Activated CD8-positive, alpha-beta memory T cell treated with anti-CD3 and anti-CD28 coated beads, Interleukin-2, amount 10 ng/mL, durations not matched to agents 7 days and 5 days (primary cell): ENCODE results near the gene ATP6V1C2. TPM values are rescaled to one million over a fixed set of nuclear protein-coding genes. Genes with fewer than 3 reads are reported as not detected.

Source experiments
- ATAC-seq: fragments of 150-1000 bp; cut with Tn5 transposase; one replicate; pipeline ENCODE4 v1.10.0; 2021; ENCODE audit warnings: moderate library complexity
- CTCF ChIA-PET: fragments of 350-600 bp; sonication (Branson Sonifier 250); formaldehyde crosslinking; loops from one replicate; lab custom pipeline; 2021; ENCODE audit warnings: antibody characterized with exemption; lab: Charles Lee
- DNase-seq: peaks from one replicate; pipeline ENCODE4 v3.0.0-alpha.2; 2020
- H3K27ac Mint-ChIP-seq: one replicate; pipeline ENCODE4 v1.8.0; 2021; ENCODE audit warnings: mild to moderate bottlenecking, mixed read lengths
- H3K27me3 Mint-ChIP-seq: one replicate; pipeline ENCODE4 v1.8.0; 2021; ENCODE audit warnings: mixed read lengths
- H3K36me3 Mint-ChIP-seq: one replicate; pipeline ENCODE4 v1.8.0; 2021; ENCODE audit warnings: mild to moderate bottlenecking, mixed read lengths
- H3K4me1 Mint-ChIP-seq: one replicate; pipeline ENCODE4 v1.8.0; 2021; ENCODE audit warnings: mixed read lengths
- H3K4me3 Mint-ChIP-seq: one replicate; pipeline ENCODE4 v1.8.0; 2021; ENCODE audit warnings: mild to moderate bottlenecking, moderate library complexity, mixed read lengths
- H3K9me3 Mint-ChIP-seq: one replicate; pipeline ENCODE4 v1.8.0; 2022; ENCODE audit warnings: low read depth, mixed read lengths
- total RNA-seq, 2 experiments: library from RNA; stranded (reverse); gene quantifications; one replicate each; pipeline ENCODE4 v1.2.3, GENCODE V29; 2021

ATP6V1C2 gene
- total RNA-seq, 2 experiments from 2014 or later, result not detected

DNA sequence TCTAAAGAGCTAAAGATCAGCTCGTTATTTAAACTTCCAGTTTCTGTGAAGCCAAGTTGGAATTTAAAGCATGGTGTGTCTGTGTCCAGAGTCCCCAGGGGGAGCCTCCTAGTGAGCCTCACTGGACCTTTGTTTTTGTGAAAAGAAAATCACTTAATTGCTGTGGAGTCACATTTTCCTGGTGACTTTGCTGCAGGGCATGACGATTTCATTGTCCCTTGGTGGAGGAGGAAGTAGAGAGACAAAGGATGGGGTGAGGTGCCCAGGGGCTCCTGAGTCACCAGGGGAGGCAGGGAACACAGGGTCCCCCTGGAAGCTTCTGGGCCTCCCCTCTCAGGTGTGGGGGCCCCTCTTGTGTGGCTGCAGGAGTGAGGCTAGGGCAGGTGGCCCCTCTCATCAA, 19.7 kb downstream of the ATP6V1C2 start:
- Mint-ChIP-seq H3K4me1 (peaks cover 6% of the 10 kb centered on the region), H3K36me3 (peaks cover 1% of the 10 kb centered on the region), H3K9me3 (no peaks in the 10 kb centered on the region), H3K27ac (no peak overlapping the region), H3K4me3 (no peak overlapping the region), H3K27me3 (peaks cover 3% of the 10 kb centered on the region)
- ATAC-seq, result no peak
- CTCF ChIA-PET, result no interaction called here
- DNase-seq, result no peak

DNA sequence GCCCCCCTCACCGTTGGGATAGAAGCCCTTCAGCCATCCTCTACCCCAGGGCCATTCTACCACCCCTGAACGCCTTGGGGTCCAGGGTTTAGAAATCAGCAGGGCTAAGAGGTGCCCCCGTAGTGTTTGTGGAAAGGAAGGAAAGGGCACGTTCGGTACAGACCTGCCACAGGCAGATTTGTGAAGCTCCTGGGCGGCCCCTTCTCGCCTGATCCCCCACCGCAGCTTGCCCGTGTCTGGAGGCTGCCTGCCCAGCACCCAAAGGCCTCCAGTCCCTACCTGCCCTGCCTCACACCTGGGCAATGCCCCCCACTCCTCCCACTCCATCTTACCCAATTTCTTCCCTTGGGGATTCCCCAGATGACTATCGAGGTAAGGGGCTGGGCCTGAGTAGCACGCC, 21.2 kb downstream of the ATP6V1C2 start:
- ATAC-seq, result no peak

DNA sequence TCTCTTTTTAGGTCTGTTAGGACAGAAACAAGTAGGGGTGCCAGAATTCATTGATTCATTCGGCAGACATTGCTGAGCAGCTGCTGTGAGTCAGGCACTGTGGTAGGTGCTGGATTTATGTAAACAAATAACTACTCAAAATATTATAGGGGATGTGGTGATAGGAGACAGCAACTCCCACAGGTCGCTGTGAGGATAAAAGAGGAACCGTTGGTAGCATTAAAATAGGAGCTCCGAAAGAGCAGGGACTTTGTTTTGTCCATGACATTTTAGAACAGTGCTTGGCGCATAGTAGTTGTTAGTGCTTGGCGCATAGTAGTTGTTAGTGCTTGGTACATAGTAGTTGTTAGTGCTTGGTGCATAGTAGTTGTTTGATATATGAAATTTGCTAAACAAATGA, 29.2 kb downstream of the ATP6V1C2 start:
- Mint-ChIP-seq H3K9me3 (no peaks in the 10 kb centered on the region), H3K36me3 (no peaks in the 10 kb centered on the region)

More for the DNA sequence above, 21.2 kb downstream of the ATP6V1C2 start:
- no peak overlapping the region for H3K4me3 Mint-ChIP-seq
- no peaks in the 10 kb centered on the region for H3K27me3 Mint-ChIP-seq
- H3K27ac Mint-ChIP-seq, result no peak overlapping the region
- H3K9me3 Mint-ChIP-seq, result no peaks in the 10 kb centered on the region
- H3K4me1 Mint-ChIP-seq, result peaks cover 10% of the 10 kb centered on the region
- H3K36me3 Mint-ChIP-seq, result no peaks in the 10 kb centered on the region
- CTCF ChIA-PET, result no interaction called here
- DNase-seq, result no peak

DNA sequence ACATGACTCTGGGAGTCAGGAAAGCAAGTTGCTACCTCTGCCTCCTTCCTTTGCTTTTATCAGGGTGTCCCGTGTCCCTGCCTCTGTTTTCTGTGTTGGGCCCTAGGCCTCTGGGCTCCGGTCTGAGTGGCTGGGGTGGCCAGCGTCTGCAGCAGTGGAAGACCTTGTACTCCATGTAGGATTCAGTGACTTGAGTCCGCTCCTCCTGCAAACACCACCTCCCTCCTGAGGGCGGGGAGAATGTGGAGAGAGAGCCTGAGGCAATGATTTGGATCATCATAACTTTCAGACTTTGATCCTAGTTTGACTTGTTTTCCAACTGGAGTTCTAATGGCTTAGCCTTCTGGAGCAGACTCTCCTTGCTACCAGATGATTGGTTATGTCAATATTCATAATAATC, 30.8 kb downstream of the ATP6V1C2 start:
- Mint-ChIP-seq H3K27me3 (peaks cover 9% of the 10 kb centered on the region), H3K4me3 (no peak overlapping the region), H3K36me3 (no peaks in the 10 kb centered on the region), H3K4me1 (peaks cover 3% of the 10 kb centered on the region), H3K9me3 (no peaks in the 10 kb centered on the region), H3K27ac (no peak overlapping the region)
- ATAC-seq (no peak), DNase-seq (no peak)
- CTCF ChIA-PET, result no interaction called here

More for the DNA sequence above, 29.2 kb downstream of the ATP6V1C2 start:
- Mint-ChIP-seq H3K4me3 (no peak overlapping the region), H3K27me3 (peaks cover 9% of the 10 kb centered on the region), H3K4me1 (peaks cover 6% of the 10 kb centered on the region), H3K27ac (no peak overlapping the region)
- DNase-seq (no peak), ATAC-seq (no peak)
- CTCF ChIA-PET, result no interaction called here

DNA sequence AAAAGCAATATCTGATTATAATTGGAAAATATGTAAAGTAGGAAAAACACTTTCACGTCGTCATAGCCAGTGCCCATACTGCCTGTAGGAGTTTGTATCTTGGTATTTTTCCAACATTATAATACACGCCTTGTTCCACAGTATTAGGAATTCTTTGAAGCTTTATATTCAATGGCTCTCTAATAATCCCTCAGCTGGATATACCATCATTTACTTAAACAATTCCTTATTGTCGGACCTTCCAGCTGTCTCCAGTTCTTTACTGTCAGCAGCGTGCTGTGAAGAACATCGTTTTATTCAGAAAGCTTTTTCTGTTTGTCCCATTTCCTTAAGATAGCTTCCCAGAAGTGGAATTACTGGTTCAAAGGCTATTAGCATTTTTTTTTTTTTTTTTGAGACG, 31.7 kb downstream of the ATP6V1C2 start:
- H3K4me1 Mint-ChIP-seq, result no peaks in the 10 kb centered on the region

DNA sequence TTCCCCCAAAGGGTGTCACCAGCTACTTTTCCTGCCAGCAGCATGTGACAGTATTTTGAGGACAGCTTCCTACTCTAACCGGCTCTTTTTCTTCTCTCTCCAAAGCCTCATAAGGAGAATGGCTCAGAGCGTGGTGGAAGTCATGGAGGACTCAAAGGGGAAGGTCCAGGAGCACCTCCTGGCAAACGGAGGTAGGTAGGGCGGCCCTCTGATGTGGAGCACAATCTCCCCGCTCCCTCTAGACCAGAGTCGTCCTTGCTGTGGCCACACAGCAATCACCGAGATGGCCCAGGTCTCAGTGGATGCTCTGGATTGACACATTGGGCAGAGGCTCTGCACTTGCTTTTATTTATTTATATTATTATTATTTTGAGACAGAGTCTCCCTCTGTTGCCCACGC, 32.4 kb downstream of the ATP6V1C2 start:
- DNase-seq, result no peak
- Mint-ChIP-seq H3K27me3 (peaks cover 6% of the 10 kb centered on the region), H3K4me3 (no peak overlapping the region), H3K27ac (no peak overlapping the region), H3K9me3 (no peaks in the 10 kb centered on the region), H3K36me3 (no peaks in the 10 kb centered on the region), H3K4me1 (no peaks in the 10 kb centered on the region)
- CTCF ChIA-PET, result interaction anchor here (0.9 kb wide), 1 partner anchor 78 kb away, joined by 3 read pairs; no protein-coding TSS in a partner anchor
- ATAC-seq, result no peak

More for the DNA sequence above, 31.7 kb downstream of the ATP6V1C2 start:
- Mint-ChIP-seq H3K9me3 (no peaks in the 10 kb centered on the region), H3K36me3 (no peaks in the 10 kb centered on the region), H3K4me3 (no peak overlapping the region), H3K27ac (no peak overlapping the region), H3K27me3 (peaks cover 8% of the 10 kb centered on the region)
- CTCF ChIA-PET, result interaction anchor here (0.9 kb wide), 1 partner anchor 79 kb away, joined by 3 read pairs; no protein-coding TSS in a partner anchor
- DNase-seq, result no peak
- ATAC-seq, result no peak

DNA sequence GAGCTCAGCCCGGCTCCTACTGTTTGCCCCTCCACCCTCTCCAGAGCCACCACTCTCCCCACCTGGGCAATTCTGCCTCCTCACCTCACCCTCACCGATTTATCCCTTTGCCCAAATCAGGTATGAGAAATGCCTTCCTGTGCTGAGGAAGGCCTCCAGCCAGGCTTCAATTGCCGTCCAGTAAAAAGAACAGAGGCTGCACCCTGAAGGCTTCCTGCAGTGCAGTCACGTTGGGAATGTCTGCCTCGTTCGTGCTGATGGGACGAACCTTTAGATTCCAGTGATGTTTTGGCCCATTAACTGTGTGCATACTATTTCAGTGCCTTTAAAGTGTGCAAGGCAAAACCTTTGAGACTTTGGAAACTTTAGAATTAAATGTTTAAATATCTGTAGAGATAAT, 34.2 kb downstream of the ATP6V1C2 start:
- H3K27ac Mint-ChIP-seq, result no peak overlapping the region
- no peaks in the 10 kb centered on the region for H3K9me3 Mint-ChIP-seq
- ATAC-seq (no peak), DNase-seq (no peak)
- H3K4me1 Mint-ChIP-seq, result no peaks in the 10 kb centered on the region
- H3K36me3 Mint-ChIP-seq, result no peaks in the 10 kb centered on the region
- H3K4me3 Mint-ChIP-seq, result no peak overlapping the region
- H3K27me3 Mint-ChIP-seq, result peaks cover 6% of the 10 kb centered on the region
- CTCF ChIA-PET, result no interaction called here

DNA sequence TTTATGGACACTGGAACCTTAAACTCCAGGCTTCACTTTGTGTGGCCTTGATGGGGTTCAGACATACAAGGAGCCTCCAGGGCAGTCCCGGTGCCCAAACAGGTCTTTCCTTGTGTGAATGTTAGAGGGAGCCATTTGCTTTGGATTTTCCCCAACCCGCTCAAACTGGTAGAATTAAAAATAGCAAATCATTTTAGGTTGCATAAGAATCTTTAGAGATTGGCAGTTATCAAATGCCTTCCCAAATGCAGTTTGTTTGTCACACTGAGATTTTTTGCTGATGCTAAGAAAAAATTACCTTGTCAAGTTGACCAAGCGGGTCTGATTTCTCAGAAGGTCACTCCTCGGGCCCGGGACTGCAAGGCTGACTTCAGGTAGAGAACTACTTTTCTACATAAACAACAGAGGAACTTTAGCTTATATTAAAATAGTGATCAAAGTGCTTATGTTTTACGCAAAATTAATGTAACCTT, 36.4 kb downstream of the ATP6V1C2 start:
- Mint-ChIP-seq H3K27ac (no peak overlapping the region), H3K9me3 (no peaks in the 10 kb centered on the region), H3K36me3 (no peaks in the 10 kb centered on the region), H3K4me3 (no peak overlapping the region), H3K4me1 (no peaks in the 10 kb centered on the region), H3K27me3 (no peaks in the 10 kb centered on the region)
- DNase-seq (no peak), ATAC-seq (no peak)
- CTCF ChIA-PET, result no interaction called here

DNA sequence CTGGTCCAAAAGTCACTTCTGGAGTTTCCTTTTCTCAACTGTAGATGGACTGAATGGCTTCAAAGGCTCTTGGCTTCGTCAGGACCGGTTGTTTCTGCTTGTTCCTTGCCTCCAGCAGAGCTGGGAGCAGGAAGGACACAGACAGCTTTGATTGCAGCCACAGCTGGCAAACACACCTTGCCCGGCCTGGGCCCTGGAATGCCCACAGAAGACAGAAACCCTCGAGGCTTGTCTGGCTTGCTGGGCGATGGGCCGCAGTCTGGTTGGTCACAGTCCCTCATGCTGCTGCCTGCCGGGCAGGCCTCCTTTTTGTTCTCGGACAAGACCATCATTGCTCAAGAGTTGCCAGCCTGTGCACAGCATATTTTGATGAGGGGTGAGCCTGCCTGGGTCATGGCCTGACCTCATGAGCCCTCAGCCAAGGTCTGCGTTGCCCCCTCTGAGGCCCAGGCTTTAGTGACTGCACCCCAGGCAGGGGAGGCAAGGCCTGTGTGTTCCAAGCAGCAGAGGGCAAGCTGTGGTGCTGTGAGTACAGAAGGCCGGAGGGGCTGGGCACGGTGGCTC, 37.8 kb downstream of the ATP6V1C2 start:
- no peaks in the 10 kb centered on the region for H3K9me3 Mint-ChIP-seq
- CTCF ChIA-PET, result no interaction called here
- H3K4me3 Mint-ChIP-seq, result no peak overlapping the region
- ATAC-seq (no peak), DNase-seq (no peak)
- no peak overlapping the region for H3K27ac Mint-ChIP-seq
- H3K27me3 Mint-ChIP-seq, result no peaks in the 10 kb centered on the region
- no peaks in the 10 kb centered on the region for H3K4me1 Mint-ChIP-seq
- H3K36me3 Mint-ChIP-seq, result no peaks in the 10 kb centered on the region

DNA sequence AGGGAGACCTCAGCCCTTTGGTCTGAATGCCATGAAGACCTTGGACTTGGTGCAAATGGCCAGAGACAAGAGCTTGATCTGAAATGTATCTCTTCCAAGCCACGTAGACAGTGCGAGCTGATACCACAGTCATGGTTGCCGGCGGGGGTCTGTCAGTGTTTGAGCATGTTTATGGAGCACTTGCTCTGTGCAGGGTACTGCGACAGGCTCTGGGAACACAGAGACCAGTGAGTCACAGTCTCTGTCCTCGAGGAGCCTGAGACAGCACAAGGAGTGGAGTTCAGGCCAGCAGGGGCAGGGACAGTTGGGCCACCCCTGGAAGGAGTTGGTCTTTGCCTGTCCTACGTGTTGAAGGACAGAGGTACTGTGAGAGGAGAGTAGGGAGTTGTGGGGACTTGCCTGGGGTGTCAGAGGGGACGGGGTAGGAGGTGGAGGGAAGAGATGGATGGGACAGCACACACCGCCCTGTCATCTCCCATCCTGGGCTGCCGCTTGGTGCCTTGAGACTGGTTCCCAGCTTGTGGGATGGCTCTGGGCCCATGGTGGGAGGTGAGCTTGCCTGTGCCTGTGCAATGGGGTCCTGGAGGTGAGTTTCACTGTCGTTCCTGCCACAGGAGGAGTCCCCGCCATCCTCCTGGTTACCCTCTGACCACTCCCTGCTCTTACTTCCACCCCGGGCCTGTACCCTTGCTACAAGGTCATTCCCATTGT, 39.5 kb downstream of the ATP6V1C2 start:
- Mint-ChIP-seq H3K9me3 (no peaks in the 10 kb centered on the region), H3K4me3 (no peak overlapping the region), H3K36me3 (no peaks in the 10 kb centered on the region), H3K4me1 (no peaks in the 10 kb centered on the region), H3K27ac (no peak overlapping the region), H3K27me3 (no peaks in the 10 kb centered on the region)
- CTCF ChIA-PET, result no interaction called here
- no peak for DNase-seq
- no peak for ATAC-seq

DNA sequence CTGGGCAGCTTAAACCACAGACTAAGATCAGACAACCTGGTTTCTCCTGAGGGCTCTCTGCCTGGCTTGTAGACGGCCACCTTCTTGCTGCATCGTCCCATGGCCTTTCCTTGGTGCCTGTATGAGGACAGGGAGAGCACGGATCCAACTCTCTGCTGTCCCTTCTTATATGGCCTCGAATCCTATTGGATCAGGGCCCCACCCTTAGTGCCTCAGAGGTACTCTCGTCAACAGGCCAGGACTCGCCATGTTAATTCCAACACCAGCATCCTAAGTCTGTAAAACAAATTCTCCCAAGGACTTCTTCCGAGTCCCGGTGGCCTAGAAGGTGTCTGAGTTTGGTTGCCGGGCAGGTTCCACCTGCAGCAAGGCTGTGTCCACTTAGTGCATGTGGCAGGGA, 40.2 kb downstream of the ATP6V1C2 start:
- Mint-ChIP-seq H3K36me3 (no peaks in the 10 kb centered on the region), H3K4me1 (no peaks in the 10 kb centered on the region), H3K9me3 (no peaks in the 10 kb centered on the region), H3K4me3 (no peak overlapping the region), H3K27me3 (no peaks in the 10 kb centered on the region), H3K27ac (no peak overlapping the region)
- DNase-seq (no peak), ATAC-seq (no peak)
- CTCF ChIA-PET, result no interaction called here

DNA sequence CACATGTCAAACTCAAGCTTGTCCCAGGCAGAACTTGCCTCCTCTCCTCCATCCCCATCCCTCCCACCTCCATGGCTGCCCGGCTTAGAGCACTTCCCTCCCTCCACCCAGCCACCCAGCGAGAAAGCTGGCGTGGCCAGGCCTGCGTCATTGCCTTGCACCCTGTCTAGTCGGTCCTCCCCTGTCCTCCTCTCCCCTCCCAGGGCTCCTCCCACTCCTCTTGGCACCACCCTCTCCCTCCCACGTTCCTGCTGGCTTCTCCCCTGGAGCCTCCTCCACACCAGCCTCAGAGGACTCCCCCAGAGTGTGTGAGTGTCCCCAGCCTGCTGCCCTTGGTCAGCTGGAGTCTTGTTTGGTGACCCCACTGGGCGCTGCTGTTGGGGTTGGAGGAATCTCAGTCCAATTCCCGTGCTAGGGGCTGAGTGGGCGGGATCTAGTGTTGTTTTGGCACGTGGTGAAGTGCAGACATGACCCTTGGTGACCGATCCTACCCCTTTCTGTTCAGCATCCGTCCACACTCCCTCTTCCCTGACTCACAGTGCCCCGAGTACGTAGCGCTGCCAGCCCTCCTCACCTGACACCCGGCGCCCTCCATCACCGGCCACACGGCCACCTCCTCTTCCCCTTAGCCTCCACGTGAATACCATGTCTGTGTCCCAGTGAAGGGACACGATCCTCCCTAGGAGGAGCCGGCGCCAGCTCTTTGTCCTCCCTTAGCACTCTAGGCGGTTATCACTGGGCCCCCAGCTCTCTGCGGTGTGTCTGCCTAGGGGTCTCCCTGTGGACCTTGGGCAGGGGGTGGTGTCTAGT, 41.4 kb downstream of the ATP6V1C2 start:
- Mint-ChIP-seq H3K9me3 (no peaks in the 10 kb centered on the region), H3K27ac (no peak overlapping the region), H3K4me1 (no peaks in the 10 kb centered on the region), H3K36me3 (no peaks in the 10 kb centered on the region), H3K4me3 (no peak overlapping the region), H3K27me3 (no peaks in the 10 kb centered on the region)
- ATAC-seq (no peak), DNase-seq (no peak)
- CTCF ChIA-PET, result no interaction called here

DNA sequence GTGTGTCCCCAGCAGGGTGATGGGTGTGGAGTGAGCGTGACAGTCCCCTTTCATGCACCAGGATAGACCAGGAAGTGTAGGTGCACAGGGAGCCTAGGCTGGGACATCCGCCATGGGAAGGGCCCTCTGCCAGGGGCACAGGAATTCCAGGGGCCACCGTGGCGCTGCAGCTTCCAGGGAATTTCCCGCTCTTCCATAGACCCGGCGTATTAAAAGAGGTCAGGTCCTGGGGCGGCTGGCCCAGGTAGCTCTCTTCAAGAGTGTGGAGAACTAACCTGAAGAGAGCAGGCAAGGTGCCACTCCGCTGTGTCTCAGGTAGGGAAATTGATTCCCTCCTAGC, 42.0 kb downstream of the ATP6V1C2 start:
- no peak for ATAC-seq
- H3K27me3 Mint-ChIP-seq, result no peaks in the 10 kb centered on the region
- no peak overlapping the region for H3K4me3 Mint-ChIP-seq
- H3K36me3 Mint-ChIP-seq, result no peaks in the 10 kb centered on the region
- CTCF ChIA-PET, result no interaction called here
- no peak for DNase-seq
- H3K27ac Mint-ChIP-seq, result no peak overlapping the region
- H3K4me1 Mint-ChIP-seq, result no peaks in the 10 kb centered on the region
- no peaks in the 10 kb centered on the region for H3K9me3 Mint-ChIP-seq
